OCI-LY7 (cell line): ENCODE data around the gene AEBP2. TPM values are rescaled to one million over a fixed set of nuclear protein-coding genes. Genes with fewer than 3 reads are reported as not detected.
"Not testable (repeated sequence)": the region's sequence is repeated elsewhere in the genome, so short reads cannot be mapped to it uniquely, and the experiment has no call there.

Experiments
- BruUV-seq: library from RNA; stranded (reverse); fragments of 400-500 nt; replicated peaks from 2 replicates; lab custom pipeline; 2021; lab: Mats Ljungman, UMichigan
- CTCF ChIA-PET: fragments of 300-600 bp; sonication (Branson Sonifier 250); formaldehyde crosslinking; loops from one replicate; lab custom pipeline; 2022; ENCODE audit warnings: antibody characterized with exemption; ENCODE audit not compliant: unreplicated experiment; lab: Charles Lee
- POLR2A ChIA-PET: fragments of 300-600 bp; sonication (Branson Sonifier 250); formaldehyde crosslinking; loops from one replicate; lab custom pipeline; 2022; ENCODE audit warnings: antibody characterized with exemption; lab: Charles Lee
- DNase-seq: peaks from one replicate; pipeline ENCODE4 v3.0.0-alpha.2; 2015; ENCODE audit warnings: low spot score
- H2AFZ ChIP-seq: fragments of 200-600 bp; sonication (generic), shearing (Covaris generic); 2 replicates; pipeline ENCODE4 v1.6.1; 2014; ENCODE audit warnings: mild to moderate bottlenecking, antibody characterized with exemption, low read length, moderate library complexity
- H3K27ac ChIP-seq: fragments of 200-600 bp; sonication (generic); 2 replicates; pipeline ENCODE4 v1.5.1; 2014; ENCODE audit warnings: mixed run types, low read depth, mild to moderate bottlenecking, moderate library complexity, low read length, inconsistent platforms; ENCODE audit not compliant: poor library complexity, severe bottlenecking
- H3K36me3 ChIP-seq: fragments of 200-600 bp; sonication (generic); 2 replicates; pipeline ENCODE4 v1.6.1; 2014; ENCODE audit warnings: mild to moderate bottlenecking, antibody characterized with exemption, low read length, moderate library complexity, mixed read lengths; ENCODE audit not compliant: insufficient read depth
- H3K4me1 ChIP-seq: fragments of 200-600 bp; sonication (generic); 2 replicates; pipeline ENCODE4 v1.5.1; 2014; ENCODE audit warnings: mild to moderate bottlenecking, low read length; ENCODE audit not compliant: insufficient read depth, poor library complexity, severe bottlenecking
- H3K4me2 ChIP-seq: fragments of 200-600 bp; sonication (generic); 2 replicates; pipeline ENCODE4 v1.6.1; 2014; ENCODE audit warnings: mild to moderate bottlenecking, low read length
- H3K4me3 ChIP-seq: fragments of 200-600 bp; sonication (generic); 2 replicates; pipeline ENCODE4 v1.5.1; 2014; ENCODE audit warnings: mild to moderate bottlenecking, low read depth, low read length; ENCODE audit not compliant: poor library complexity, severe bottlenecking
- H3K79me2 ChIP-seq: fragments of 200-600 bp; sonication (generic); 2 replicates; pipeline ENCODE4 v1.6.1; 2016; ENCODE audit warnings: low read depth, mild to moderate bottlenecking, low read length, moderate library complexity, mixed read lengths; ENCODE audit not compliant: insufficient read depth
- H3K9me2 ChIP-seq: fragments of 200-600 bp; sonication (generic); 2 replicates; pipeline ENCODE4 v1.6.1; 2016; ENCODE audit warnings: mild to moderate bottlenecking, low read length, mixed read lengths; ENCODE audit not compliant: insufficient read depth
- H3K9me3 ChIP-seq: fragments of 200-600 bp; sonication (generic); 2 replicates; pipeline ENCODE4 v1.6.1; 2014; ENCODE audit warnings: mild to moderate bottlenecking, mixed run types, low read length, mixed read lengths
- H4K20me1 ChIP-seq: fragments of 200-600 bp; sonication (generic); 2 replicates; pipeline ENCODE4 v1.6.1; 2014; ENCODE audit warnings: mild to moderate bottlenecking, antibody characterized with exemption, low read length, moderate library complexity, mixed read lengths; ENCODE audit not compliant: insufficient read depth
- EZH2phosphoT487 ChIP-seq: fragments of 200-600 bp; sonication (generic); IDR thresholded peaks from 2 replicates; pipeline ENCODE4 v1.6.1; 2018; ENCODE audit warnings: low read depth, borderline replicate concordance, mild to moderate bottlenecking, mixed run types, antibody characterized with exemption, low read length, moderate library complexity, mixed read lengths
- intact Hi-C: fragments of 100-400 bp; cut with micrococcal nuclease; formaldehyde crosslinking; loops from one replicate; pipeline ENCODE4 v1.10.0; 2022; ENCODE audit not compliant: unreplicated experiment
- total RNA-seq, 2 experiments: library from RNA; depleted of rRNA in 1 of 2; stranded (reverse); fragments of >200 nt in 1 of 2; shearing (Covaris generic) in 1 of 2; gene quantifications; 2 replicates each; pipeline ENCODE4 v1.2.3, GENCODE V29; 2014 to 2022
- TF ChIP-seq, protein P1 (sequence below): fragments of 200-600 bp; sonication (generic); conservative IDR thresholded peaks from 2 replicates; pipeline ENCODE4 v1.5.1; 2014; ENCODE audit warnings: mild to moderate bottlenecking, antibody characterized with exemption, low read length, moderate library complexity, mixed read lengths

Gene AEBP2
- total RNA-seq, 2 experiments from 2014 or later: 21.5 to 59.7 TPM

DNA sequence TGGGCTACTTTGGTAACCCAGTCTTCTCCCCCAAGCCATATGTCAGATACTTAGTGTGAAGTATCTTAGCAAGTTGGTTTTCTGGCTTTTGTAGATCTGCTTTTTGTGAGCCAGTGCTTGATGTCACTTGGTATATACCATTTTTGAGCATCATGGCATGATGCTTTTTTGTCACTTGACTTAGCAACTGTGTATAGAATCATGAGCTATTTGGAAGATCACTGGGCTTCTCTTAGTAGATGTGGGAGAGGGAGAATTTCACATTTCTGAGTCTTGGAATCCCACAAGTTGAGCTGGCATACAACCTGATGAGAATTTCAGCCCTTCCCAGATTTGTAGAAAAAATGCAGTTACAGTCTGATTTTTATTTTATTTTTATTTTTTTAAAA, 24.9 kb downstream of the AEBP2 start:
- intact Hi-C loops: no loop called here
- Histone ChIP-seq H3K4me2 (no peak overlapping the region), H3K4me1 (no peaks in the 10 kb centered on the region), H3K79me2 (peaks cover 82% of the 10 kb centered on the region), H3K9me2 (no peaks in the 10 kb centered on the region), H3K4me3 (no peak overlapping the region), H4K20me1 (0 out of 2 replicates have a peak, but pooled peaks cover 7% of the 10 kb centered on the region), H3K27ac (no peak overlapping the region), H2AFZ (no peak overlapping the region), H3K9me3 (no peaks in the 10 kb centered on the region; the same call in 1 of the 2 replicates), H3K36me3 (peaks cover 77% of the 10 kb centered on the region)
- TF ChIP-seq, protein P1, sequence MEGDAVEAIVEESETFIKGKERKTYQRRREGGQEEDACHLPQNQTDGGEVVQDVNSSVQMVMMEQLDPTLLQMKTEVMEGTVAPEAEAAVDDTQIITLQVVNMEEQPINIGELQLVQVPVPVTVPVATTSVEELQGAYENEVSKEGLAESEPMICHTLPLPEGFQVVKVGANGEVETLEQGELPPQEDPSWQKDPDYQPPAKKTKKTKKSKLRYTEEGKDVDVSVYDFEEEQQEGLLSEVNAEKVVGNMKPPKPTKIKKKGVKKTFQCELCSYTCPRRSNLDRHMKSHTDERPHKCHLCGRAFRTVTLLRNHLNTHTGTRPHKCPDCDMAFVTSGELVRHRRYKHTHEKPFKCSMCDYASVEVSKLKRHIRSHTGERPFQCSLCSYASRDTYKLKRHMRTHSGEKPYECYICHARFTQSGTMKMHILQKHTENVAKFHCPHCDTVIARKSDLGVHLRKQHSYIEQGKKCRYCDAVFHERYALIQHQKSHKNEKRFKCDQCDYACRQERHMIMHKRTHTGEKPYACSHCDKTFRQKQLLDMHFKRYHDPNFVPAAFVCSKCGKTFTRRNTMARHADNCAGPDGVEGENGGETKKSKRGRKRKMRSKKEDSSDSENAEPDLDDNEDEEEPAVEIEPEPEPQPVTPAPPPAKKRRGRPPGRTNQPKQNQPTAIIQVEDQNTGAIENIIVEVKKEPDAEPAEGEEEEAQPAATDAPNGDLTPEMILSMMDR: no peak
- TF ChIP-seq EZH2phosphoT487: no peak
- CTCF ChIA-PET: no interaction called here
- POLR2A ChIA-PET: interaction anchor here (0.6 to 1.6 kb wide), 3 partner anchors 9 to 179 kb away, joined by 3 to 6 read pairs (median 4); no protein-coding TSS in a partner anchor
- BruUV-seq: no TSS peak
- DNase-seq: no peak

DNA sequence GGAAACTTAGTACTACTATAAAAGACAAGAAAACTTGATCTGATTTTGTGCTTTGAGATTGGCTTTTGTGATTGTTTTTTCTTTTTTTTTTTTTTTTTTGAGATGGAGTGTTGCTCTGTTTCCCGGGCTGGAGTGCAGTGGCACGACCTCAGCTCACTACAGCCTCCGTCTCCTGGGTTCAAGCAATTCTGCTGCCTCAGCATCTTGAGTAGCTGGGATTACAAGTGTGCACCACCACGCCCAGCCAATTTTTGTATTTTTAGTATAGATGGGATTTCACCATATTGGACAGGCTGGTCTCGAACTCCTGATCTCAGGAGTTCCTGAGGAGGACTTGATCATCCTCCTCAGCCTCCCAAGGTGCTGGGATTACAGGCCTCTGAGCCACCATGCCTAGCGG, 26.4 kb downstream of the AEBP2 start:
- Histone ChIP-seq H3K4me2 (no peak overlapping the region), H3K9me2 (no peaks in the 10 kb centered on the region), H3K27ac (no peak overlapping the region), H3K9me3 (no peaks in the 10 kb centered on the region; the same call in 1 of the 2 replicates), H3K79me2 (peaks cover 82% of the 10 kb centered on the region), H3K4me3 (no peak overlapping the region), H3K4me1 (no peaks in the 10 kb centered on the region), H2AFZ (no peak overlapping the region), H4K20me1 (0 out of 2 replicates have a peak, but pooled peaks cover 7% of the 10 kb centered on the region), H3K36me3 (peaks cover 87% of the 10 kb centered on the region)
- DNase-seq: no peak
- intact Hi-C loops: no loop called here
- CTCF ChIA-PET: no interaction called here
- TF ChIP-seq, protein P1: no peak
- TF ChIP-seq EZH2phosphoT487: no peak
- BruUV-seq: no TSS peak
- POLR2A ChIA-PET: interaction anchor here (0.6 to 1.0 kb wide), 2 partner anchors 14 to 1386 kb away, joined by 3 read pairs; no protein-coding TSS in a partner anchor

DNA sequence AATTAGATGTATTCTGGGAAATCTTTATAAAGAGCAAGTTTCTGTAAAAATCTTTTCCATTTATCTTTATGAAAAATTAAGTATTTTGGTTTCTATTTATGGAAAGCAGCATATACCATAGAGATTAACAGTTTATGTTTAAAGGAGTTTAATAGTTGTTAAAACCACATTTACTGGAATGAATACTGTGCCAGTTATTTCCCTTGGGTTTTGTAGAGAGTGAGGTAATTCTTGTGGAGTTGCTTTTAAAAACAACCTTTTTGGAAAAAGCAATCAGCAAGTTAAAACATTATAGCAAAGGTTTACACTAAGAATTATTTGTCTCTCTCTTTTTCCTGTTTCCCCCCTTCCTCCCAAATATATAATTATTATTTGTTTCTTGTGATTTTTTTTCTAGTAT, 34.9 kb downstream of the AEBP2 start:
- BruUV-seq: no TSS peak
- no peaks in the 10 kb centered on the region for H3K4me1 ChIP-seq
- peaks cover 99% of the 10 kb centered on the region for H3K36me3 ChIP-seq
- H3K4me2 ChIP-seq: no peak overlapping the region
- H3K79me2 ChIP-seq: peaks cover 88% of the 10 kb centered on the region
- peaks cover 10% of the 10 kb centered on the region; the same call in 1 of the 2 replicates for H3K9me3 ChIP-seq
- H3K4me3 ChIP-seq: no peak overlapping the region
- POLR2A ChIA-PET: interaction anchor here (0.9 to 1.1 kb wide), 4 partner anchors 9 to 23 kb away, joined by 3 to 4 read pairs (median 4); no protein-coding TSS in a partner anchor
- H3K9me2 ChIP-seq: no peaks in the 10 kb centered on the region
- no peaks in the 10 kb centered on the region for H4K20me1 ChIP-seq
- CTCF ChIA-PET: no interaction called here
- DNase-seq: no peak
- no peak overlapping the region for H2AFZ ChIP-seq
- H3K27ac ChIP-seq: no peak overlapping the region
- TF ChIP-seq, protein P1: no peak
- no peak for TF ChIP-seq EZH2phosphoT487
- intact Hi-C loops: no loop called here

DNA sequence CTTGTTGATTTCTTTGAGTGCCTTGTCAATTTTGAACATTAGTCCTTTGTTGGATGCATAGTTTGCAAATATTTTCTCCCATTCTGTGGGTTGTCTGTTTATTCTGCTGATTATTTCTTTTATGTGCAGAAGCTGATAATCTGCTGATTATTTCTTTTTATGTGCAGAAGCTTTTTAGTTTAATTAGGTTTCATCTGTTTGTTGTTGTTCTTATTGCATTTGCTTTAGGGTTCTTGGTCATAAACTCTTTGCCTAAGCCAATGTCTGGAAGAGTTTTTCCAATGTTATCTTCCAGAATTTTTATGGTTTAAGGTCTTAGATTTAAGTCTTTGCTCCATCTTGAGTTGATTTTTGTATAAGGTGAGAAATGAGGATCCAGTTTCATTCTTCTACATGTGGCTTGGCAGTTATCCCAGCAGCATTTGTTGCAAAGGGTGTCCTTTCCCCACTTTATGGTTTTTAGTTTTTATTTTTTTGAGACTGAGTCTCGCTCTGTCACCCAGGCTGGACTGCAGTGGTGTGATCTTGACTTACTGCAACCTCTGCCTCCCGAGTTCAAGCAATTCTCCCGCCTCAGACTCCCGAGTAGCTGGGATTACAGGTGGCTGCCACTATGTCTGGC, 36.7 kb downstream of the AEBP2 start:
- H4K20me1 ChIP-seq, POLR2A ChIA-PET, intact Hi-C loops, H3K27ac ChIP-seq, BruUV-seq, H3K4me2 ChIP-seq, CTCF ChIA-PET, H3K9me2 ChIP-seq, H2AFZ ChIP-seq, H3K4me3 ChIP-seq, DNase-seq, H3K4me1 ChIP-seq: not testable (repeated sequence)
- H3K9me3 ChIP-seq: peaks cover 24% of the 10 kb centered on the region; the same call in 1 of the 2 replicates
- H3K79me2 ChIP-seq: peaks cover 90% of the 10 kb centered on the region
- H3K36me3 ChIP-seq: peaks cover 99% of the 10 kb centered on the region
